GM23338 (cell line): Measurements from ENCODE around the gene NTMT2. TPM values are rescaled to one million over a fixed set of nuclear protein-coding genes. Genes with fewer than 3 reads are reported as not detected.

ENCODE experiments used
- ATAC-seq: fragments of 200-7000 bp; cut with Tn5 transposase; 3 replicates; pipeline ENCODE4 v1.9.1; 2020
- DNase-seq: peaks from one replicate; pipeline ENCODE4 v3.0.0-alpha.2; 2015; ENCODE audit warnings: low spot score
- H2AFZ ChIP-seq: fragments of 200-600 bp; sonication (generic); 2 replicates; pipeline ENCODE4 v1.8.0; 2016; ENCODE audit warnings: antibody characterized with exemption, mild to moderate bottlenecking, moderate library complexity
- H3F3A ChIP-seq: fragments of 200-600 bp; sonication (generic); replicated peaks from 2 replicates; pipeline ENCODE4 v1.8.0; 2017; ENCODE audit warnings: antibody characterized with exemption, mixed run types, low read depth
- H3K27ac ChIP-seq: fragments of 200-600 bp; sonication (generic); 2 replicates; pipeline ENCODE4 v1.6.1; 2016; ENCODE audit warnings: low read depth
- H3K27me3 ChIP-seq: fragments of 200-600 bp; sonication (generic); 2 replicates; pipeline ENCODE4 v1.8.0; 2016; ENCODE audit warnings: mild to moderate bottlenecking, mixed run types, moderate library complexity; ENCODE audit not compliant: insufficient read depth
- H3K36me3 ChIP-seq: fragments of 200-600 bp; sonication (generic); 2 replicates; pipeline ENCODE4 v1.8.0; 2016; ENCODE audit warnings: mild to moderate bottlenecking; ENCODE audit not compliant: insufficient read depth
- H3K4me1 ChIP-seq: fragments of 200-600 bp; sonication (generic); 2 replicates; pipeline ENCODE4 v1.8.0; 2016; ENCODE audit warnings: mild to moderate bottlenecking, moderate library complexity; ENCODE audit not compliant: insufficient read depth
- H3K4me2 ChIP-seq: fragments of 200-600 bp; sonication (generic); 2 replicates; pipeline ENCODE4 v1.7.1; 2017; ENCODE audit warnings: mixed run types
- H3K4me3 ChIP-seq: fragments of 200-600 bp; sonication (generic); 2 replicates; pipeline ENCODE4 v1.6.1; 2016; ENCODE audit warnings: mixed run types
- H3K79me2 ChIP-seq: fragments of 200-600 bp; sonication (generic); replicated peaks from 2 replicates; pipeline ENCODE4 v1.8.0; 2017; ENCODE audit warnings: mild to moderate bottlenecking; ENCODE audit not compliant: insufficient read depth
- H3K9me2 ChIP-seq: fragments of 200-600 bp; sonication (generic); 2 replicates; pipeline ENCODE4 v1.8.0; 2017; ENCODE audit not compliant: insufficient read depth
- H4K20me1 ChIP-seq: fragments of 200-600 bp; sonication (generic); replicated peaks from 2 replicates; pipeline ENCODE4 v1.8.0; 2017; ENCODE audit warnings: mild to moderate bottlenecking; ENCODE audit not compliant: insufficient read depth
- H3K27ac Mint-ChIP-seq: 2 replicates; pipeline ENCODE4 v1.8.0; 2020; ENCODE audit warnings: inconsistent platforms, mild to moderate bottlenecking, moderate library complexity, mixed read lengths
- H3K27me3 Mint-ChIP-seq: 3 replicates; pipeline ENCODE4 v1.8.0; 2022; ENCODE audit warnings: low read depth, mild to moderate bottlenecking, moderate library complexity, mixed read lengths, inconsistent platforms; ENCODE audit not compliant: insufficient read depth, poor library complexity
- H3K36me3 Mint-ChIP-seq: 3 replicates; pipeline ENCODE4 v1.8.0; 2021; ENCODE audit warnings: low read depth, mild to moderate bottlenecking, inconsistent platforms, moderate library complexity, mixed read lengths
- H3K4me1 Mint-ChIP-seq: 3 replicates; pipeline ENCODE4 v1.8.0; 2020; ENCODE audit warnings: mild to moderate bottlenecking, inconsistent platforms, mixed read lengths
- H3K4me3 Mint-ChIP-seq: 3 replicates; pipeline ENCODE4 v1.8.0; 2021; ENCODE audit warnings: moderate library complexity, mild to moderate bottlenecking, inconsistent platforms, mixed read lengths
- H3K9me3 Mint-ChIP-seq: 3 replicates; pipeline ENCODE4 v1.8.0; 2020; ENCODE audit warnings: moderate library complexity, mild to moderate bottlenecking, inconsistent platforms, mixed read lengths
- CREB1 ChIP-seq: fragments of 250-450 bp; sonication (Bioruptor Pico); IDR thresholded peaks from 2 replicates; pipeline ENCODE4 v1.5.0; 2020; ENCODE audit warnings: low read depth, mild to moderate bottlenecking, moderate library complexity
- ETS1 ChIP-seq: IDR thresholded peaks from 2 replicates; pipeline ENCODE4 v1.6.1; 2016; ENCODE audit warnings: antibody characterized with exemption
- EZH2 ChIP-seq: fragments of 200-600 bp; sonication (generic); IDR thresholded peaks from one replicate; pipeline ENCODE4 v1.8.0; 2017; ENCODE audit warnings: antibody characterized with exemption, mild to moderate bottlenecking, low read depth; ENCODE audit not compliant: unreplicated experiment
- EZH2phosphoT487 ChIP-seq: fragments of 200-600 bp; sonication (generic); IDR thresholded peaks from one replicate; pipeline ENCODE4 v1.8.1; 2018; ENCODE audit warnings: antibody characterized with exemption; ENCODE audit not compliant: unreplicated experiment
- JUNB ChIP-seq: IDR thresholded peaks from one replicate; pipeline ENCODE4 v1.6.1; 2016; ENCODE audit warnings: antibody characterized with exemption; ENCODE audit not compliant: unreplicated experiment
- NANOG ChIP-seq: IDR thresholded peaks from 2 replicates; pipeline ENCODE4 v1.6.1; 2016; ENCODE audit warnings: antibody characterized with exemption, borderline replicate concordance
- POLR2AphosphoS5 ChIP-seq: IDR thresholded peaks from 2 replicates; pipeline ENCODE4 v1.6.1; 2016; ENCODE audit warnings: antibody characterized with exemption, low read depth
- STAT1 ChIP-seq: IDR thresholded peaks from one replicate; pipeline ENCODE4 v1.6.1; 2016; ENCODE audit warnings: antibody characterized with exemption; ENCODE audit not compliant: unreplicated experiment
- ZNF114 ChIP-seq: fragments of 250-450 bp; sonication (Bioruptor Pico); IDR thresholded peaks from 2 replicates; pipeline ENCODE4 v1.5.0; 2020; ENCODE audit warnings: mild to moderate bottlenecking, moderate library complexity
- ZNF462 ChIP-seq: fragments of 250-450 bp; sonication (Bioruptor Pico); IDR thresholded peaks from 2 replicates; pipeline ENCODE4 v1.5.0; 2020; ENCODE audit warnings: mild to moderate bottlenecking, moderate library complexity
- polyA plus RNA-seq: library from polyadenylated mRNA; unstranded; fragments of >200 nt; fragmentation: Nextera tagmentation; extraction: Ambion mirVana; gene quantifications from 2 replicates; pipeline ENCODE4 v1.2.1, GENCODE V29; 2016
- total RNA-seq: library from RNA; depleted of rRNA; stranded (reverse); fragments of >200 nt; shearing (Covaris generic); gene quantifications from 2 replicates; pipeline ENCODE4 v1.2.3, GENCODE V29; 2014

NTMT2 gene
- total and polyA plus RNA-seq, 2 experiments from 2014 or later: 0.48 TPM; not detected in 1

GRCh38 chr1:170198584-170198983 lies 52.8 kb downstream of the NTMT2 start (continued):
- TF ChIP-seq ZNF462 (no peak), EZH2phosphoT487 (no peak), ZNF114 (CRISPR knock-in tag) (no peak), STAT1 (no peak), POLR2AphosphoS5 (no peak), ETS1 (no peak)

GRCh38 chr1:170200161-170200560 lies 54.4 kb downstream of the NTMT2 start:
- no peaks in the 10 kb centered on the region for H3K27me3 ChIP-seq
- peaks cover 12% of the 10 kb centered on the region for H3K4me1 ChIP-seq
- Mint-ChIP-seq H3K4me1 (peaks cover 13% of the 10 kb centered on the region), H3K27me3 (no peaks in the 10 kb centered on the region), H3K4me3 (no peak overlapping the region), H3K27ac (no peak overlapping the region), H3K9me3 (no peaks in the 10 kb centered on the region), H3K36me3 (no peaks in the 10 kb centered on the region)
- no peaks in the 10 kb centered on the region for H3K36me3 ChIP-seq
- H2AFZ ChIP-seq: no peak overlapping the region
- no peak overlapping the region for H3K4me3 ChIP-seq
- H3K79me2 ChIP-seq: no peaks in the 10 kb centered on the region
- H4K20me1 ChIP-seq: no peaks in the 10 kb centered on the region
- no peak for DNase-seq
- no peak overlapping the region for H3K4me2 ChIP-seq
- H3K27ac ChIP-seq: no peak overlapping the region
- no peak for ATAC-seq
- no peaks in the 10 kb centered on the region for H3K9me2 ChIP-seq
- H3F3A ChIP-seq: no peaks in the 10 kb centered on the region
- TF ChIP-seq ZNF114 (CRISPR knock-in tag) (no peak), CREB1 (no peak), POLR2AphosphoS5 (no peak), JUNB (no peak), EZH2 (no peak), EZH2phosphoT487 (no peak), NANOG (no peak), STAT1 (no peak)
